Dedifferentiated amniotic fluid mesenchymal stem cell (primary cell): Measurements from ENCODE around the gene TECPR1.

ENCODE experiments used
- DNase-seq: peaks from one replicate; pipeline ENCODE4 v3.0.0-alpha.2; 2016; ENCODE audit errors: extremely low spot score

Gene TECPR1

DNA sequence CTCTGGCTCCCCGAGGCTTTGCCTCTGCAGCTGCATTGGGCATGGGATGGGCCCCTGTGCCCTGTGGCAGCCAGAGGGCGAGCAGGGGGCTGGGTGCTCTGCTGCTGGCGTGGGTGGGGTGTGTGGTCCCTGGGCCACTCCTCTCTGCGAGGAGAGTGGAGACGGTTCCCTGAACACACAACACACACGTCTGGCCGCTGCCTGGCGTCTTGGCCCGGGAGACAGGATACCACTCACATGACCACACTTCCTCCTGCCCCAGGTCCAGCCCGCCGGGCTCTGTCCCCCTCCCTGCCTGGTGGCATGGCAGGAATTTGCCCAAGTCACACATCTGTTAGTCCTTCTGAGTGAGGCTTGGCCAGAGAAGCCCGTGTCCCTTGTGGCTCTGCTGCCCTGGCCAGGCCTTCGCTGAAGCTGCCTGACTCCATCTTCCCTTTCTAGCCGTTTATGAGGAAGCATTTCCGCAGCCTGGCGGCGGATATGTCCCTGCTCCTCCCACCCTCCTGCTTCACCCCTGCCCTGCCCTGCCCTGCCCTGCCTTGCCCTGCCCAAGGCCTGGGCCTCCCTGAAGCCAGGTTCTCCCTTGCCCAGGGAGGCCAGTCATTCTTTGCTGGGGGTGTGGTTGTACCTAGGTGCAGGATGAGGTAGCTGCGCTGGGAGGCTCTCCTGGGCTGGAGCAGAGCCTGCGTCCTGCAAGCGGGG, 32.5 kb upstream of the TECPR1 start:
- DNase-seq = peak; percentile 58

DNA sequence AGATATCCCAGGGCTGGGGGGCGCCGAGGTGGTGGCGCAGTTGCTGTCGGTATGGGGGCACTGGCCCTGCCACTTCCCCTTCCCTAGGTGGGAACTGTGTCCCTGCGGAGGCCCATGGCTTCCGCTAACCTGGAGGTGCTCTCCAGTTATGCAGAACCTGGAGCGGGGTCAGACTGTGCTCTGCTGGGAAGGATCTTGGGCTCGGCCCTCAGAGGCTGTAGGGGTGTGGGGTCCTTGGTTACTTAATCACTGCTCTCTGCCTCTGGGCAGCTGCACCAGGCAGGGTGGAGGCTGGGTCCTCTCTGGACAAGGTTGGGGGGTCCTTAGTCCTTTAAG, 31.8 kb upstream of the TECPR1 start:
- no peak for DNase-seq

DNA sequence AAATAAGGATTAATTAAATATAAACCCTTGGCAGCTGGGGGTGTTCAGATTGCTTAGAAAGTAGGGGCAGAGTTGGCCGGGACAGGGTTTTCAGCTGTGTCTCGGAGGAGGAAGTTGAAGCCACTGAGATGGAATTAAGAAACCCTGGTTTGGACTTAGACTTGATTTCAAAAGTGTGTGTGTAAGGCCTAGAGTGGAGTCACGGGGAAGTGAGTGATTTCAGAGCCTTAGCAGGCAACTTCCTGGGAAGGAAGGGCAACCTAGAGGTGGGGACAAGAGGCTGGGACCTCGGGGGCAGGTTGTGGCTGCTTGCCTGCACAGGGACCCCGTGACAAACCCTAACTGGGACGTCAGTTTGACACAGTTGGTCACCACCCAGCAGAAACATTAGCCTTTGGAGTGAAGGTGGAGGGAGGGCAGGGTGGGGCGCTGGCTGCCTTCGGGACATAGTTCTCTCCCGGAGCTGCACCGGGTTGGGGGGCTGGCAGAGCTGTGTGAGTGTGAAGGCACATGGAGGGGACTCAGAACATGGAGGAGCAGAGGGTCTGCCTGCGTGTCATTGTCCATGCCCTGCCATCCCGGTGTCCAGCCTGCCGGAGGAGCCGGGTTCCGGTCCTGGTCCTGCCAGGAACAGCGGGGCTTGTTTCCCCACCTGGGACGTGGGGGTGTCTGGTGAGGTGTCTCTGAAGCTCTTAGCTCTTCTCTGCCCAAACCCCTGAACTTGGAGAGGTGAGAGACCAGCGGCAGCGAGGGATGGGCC, 31.3 kb upstream of the TECPR1 start:
- DNase-seq = no peak

DNA sequence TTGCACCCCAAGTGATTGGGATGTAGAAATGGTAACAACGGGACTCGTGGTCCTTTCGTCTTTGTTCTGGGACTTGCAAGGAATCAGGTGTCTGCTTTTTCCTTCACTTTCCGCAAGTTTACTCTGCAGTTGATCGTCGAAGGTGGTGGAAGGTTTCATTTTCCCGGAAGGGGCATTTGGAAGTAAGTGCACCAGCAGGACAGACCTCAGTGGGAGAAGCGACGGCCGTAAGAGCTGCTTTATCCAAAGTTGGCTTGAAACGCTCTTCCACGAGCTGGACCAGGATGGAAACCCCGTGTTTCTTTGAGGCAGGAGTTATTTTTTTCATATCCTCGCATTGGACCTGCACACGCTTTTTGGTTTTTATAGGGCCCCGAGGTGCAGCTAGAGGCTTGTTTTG, 30.7 kb upstream of the TECPR1 start:
- no peak for DNase-seq

DNA sequence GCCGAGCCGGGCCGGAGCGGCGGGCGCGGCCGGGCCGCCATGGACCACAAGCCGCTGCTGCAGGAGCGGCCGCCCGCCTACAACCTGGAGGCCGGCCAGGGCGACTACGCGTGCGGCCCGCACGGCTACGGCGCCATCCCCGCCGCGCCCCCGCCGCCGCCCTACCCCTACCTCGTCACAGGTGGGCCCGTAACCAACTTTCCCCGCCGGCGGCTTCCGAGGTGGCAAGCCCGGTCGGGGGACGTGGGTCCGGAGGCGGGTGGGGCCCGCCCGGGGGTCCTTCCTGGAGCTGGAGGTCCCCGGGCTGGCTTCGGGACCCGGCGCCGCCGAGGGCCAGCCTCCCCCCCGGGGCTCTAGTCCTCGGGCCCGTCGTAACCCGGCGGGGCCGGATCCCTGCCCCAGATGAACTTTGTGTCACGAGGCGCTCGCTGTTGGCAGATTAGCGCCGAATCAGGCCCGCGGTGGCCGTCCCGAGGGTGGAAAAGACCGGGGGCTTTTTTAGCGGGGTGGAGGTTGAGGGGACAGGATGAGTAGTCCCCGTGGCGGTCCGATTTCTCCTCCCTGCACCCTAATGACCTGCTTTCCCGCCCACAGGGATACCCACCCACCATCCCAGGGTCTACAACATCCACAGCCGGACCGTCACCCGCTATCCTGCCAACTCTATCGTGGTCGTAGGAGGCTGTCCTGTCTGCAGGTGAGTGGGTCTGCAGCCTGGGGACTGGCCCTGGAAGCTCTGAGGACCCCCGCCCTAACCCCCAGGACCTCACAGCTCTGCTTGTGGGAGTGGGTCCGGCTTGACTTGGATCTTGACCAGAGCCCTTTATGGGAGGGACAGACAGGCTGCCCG, 29.9 kb upstream of the TECPR1 start:
- no peak for DNase-seq

DNA sequence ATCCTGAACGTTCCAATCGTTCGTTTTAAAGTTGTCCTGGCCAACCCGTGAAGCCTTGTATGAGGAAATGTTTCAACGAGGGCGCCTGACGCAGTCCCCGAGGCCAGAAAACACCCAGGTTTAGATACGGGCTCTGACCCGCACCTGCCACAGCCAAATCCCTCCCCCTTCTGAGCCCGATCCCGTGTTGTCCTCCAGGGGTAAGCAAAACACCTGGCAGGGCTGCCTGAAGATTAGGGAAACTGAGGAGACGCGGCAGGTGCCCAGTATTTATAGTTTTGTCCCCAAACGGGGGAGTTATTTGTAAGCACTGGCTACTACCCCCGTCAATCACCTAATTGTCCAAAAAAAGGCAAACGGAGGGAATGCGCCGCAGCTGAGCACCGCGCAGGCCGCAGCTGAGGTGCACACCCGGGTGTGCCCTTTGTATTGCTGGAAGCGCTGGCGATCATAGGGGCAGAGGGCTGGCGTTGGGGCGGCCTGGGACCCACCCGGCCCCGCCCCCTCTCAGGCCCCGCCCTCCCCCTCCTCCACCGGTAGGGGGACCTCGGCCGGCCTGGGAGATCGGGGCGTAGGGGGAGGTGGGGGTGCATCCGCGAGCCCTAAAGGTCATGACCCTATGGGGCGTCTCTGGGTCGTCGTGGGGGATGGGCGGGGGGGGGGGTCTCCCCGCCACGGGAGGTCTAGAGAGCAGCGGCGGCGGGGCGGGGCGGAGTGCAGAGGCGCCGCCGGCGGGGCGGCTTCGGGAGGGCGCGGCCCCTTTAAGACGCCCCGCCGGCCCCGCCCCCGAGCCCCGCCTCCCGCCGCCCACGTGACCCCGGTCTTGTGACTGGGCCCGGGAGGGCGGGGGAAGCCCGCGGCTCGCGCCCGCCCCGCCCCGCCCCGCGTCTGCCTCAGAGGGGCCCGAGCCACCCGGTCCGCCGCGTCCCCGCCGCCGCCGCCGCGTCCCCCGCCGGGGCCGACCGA, 29.0 kb upstream of the TECPR1 start, which contains the start of gene BRI3:
Gene BRI3 (plus strand): TSS at position 896 of the 966 bp plus-strand sequence. CDS start 110 bp downstream, outside the sequence.
- peak; percentile 77 for DNase-seq

DNA sequence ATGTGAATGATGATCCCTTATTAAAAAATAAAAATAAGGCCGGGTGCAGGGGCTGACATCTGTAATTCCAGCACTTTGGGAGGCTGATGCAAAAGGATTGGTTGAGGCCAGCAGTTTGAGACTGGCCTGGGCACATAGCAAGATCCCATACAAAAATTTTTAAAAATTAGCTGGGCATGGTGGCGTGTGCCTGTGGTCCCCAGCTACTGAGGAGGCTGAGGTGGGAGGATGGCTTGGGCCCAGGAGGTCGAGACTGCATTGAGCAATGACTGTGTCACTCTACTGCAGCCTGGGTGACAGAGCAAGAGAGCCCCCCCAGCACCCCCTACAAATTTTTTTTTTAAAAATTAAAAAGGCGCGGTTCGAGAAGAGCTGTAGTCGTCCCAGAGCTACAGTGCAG, 28.3 kb upstream of the TECPR1 start:
- no peak for DNase-seq

DNA sequence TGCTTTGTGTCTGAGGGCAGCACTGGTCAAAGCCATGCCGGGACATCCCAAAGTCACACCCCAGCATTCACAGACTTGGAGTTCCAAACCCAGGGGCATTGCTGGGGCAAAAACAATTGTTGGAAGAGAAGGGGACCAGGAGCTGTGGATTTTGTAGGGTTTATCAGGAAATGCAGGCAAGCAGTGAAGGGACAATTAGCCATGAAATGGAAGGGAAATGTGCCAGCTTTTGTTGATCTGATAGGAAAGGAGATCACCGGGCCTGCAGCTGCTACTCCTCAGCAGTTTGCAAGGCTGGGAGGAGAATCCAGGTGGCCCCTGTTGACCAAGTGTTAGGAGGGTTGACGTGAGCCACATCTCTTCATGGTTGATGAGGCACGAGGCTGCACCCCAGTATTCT, 26.9 kb upstream of the TECPR1 start:
- DNase-seq = no peak

DNA sequence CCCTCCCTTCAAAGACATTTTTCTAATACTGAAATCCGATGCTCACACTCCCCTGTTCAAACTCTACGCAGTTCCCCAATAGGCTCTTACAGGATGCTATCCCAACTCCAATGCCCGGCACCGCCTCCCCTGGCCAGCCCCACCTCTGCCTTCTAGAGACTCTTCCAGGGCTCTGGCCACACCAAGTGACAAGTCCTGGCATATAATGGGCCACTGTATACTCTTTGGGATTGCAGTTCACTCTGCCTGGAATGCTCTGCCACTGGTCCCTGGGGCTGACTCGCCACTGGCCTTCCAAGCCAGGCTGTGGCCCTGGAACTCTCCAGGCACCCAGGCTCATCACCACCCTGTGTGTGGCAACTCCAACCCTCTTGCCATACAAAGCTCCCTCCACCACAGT, 26.4 kb upstream of the TECPR1 start:
- DNase-seq = no peak

DNA sequence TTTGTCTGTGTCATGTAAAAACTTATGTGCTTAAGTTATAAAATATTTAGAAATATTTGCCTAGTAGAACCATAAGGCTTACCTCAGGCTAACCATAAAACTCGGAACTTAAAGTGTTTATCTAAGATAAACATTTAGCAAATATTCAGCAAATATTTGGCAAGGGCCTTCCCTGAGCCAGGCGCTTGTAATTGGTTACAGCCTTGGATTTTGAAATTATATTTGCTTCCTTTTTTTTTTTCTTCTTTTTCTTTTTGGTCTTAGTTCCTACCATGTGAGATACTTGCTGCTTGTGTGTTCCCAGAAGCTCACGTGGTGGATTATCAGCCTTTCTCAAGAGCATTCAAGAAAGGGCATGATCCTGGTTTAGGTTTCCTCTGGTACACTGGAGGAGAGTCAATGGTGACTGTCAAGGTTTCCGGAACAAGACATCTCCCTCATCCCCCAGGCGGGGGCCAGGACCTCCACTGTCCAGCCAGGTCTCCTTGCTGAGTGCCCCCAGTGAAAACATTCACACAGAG, 24.3 kb upstream of the TECPR1 start:
- peak; percentile 48 for DNase-seq

DNA sequence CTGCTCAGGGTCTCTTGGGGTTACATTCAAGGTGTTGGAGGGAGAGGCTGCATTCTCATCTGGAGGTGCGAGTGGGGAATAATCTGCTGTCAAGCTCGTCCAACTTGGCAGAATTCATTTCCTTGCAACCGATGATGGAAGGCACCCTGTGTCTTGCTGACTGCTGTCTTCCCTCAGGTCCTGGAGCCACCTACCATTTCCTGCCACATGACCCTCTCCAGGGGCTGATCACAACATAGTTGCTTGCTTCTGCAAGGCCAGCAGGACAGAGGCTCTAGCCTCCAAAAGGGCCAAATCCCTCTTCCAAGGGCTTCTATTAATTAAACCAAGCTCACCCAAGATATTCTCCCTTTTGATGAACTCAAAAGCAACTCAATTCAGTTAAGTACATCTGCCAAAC, 15.3 kb upstream of the TECPR1 start:
- no peak for DNase-seq

DNA sequence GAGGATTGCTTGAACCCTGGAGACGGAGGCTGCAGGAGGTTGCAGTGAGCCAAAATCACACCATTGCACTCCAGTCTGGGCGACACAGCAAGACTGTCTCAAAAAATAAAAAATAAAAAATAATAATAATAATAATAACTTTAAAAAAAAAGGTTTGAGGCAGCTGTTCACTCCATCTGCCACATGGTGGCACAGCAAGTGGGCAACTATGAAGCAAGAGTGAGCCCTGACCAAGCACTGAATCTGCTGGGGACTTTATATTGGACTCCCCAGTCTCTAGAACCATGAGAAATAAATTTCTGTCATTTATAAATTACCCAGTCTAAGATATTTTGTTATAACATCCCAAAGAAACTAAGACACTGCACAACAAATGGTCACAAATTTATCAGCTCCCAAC, 14.8 kb upstream of the TECPR1 start:
- peak; percentile 29 for DNase-seq

DNA sequence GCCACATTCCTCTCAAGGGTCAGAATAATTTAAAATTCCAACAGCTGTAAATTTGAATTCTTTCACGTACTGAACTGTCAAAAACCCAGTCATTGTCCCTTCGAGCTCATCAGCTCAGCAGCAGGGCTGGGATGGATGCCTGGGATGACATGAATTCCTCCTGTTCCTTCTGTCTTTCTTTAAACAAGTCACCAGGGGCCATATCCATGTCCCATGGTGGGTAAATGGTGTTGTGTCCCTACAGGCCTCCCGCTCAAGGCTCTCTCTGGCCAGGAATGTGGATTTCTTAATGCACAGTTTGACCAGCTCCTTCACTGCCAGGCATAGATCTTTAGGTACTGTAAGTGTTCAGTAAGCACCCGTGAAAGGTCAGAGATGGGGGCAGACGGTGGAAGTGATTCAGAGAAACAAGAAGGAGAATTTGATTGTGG, 13.8 kb upstream of the TECPR1 start:
- no peak for DNase-seq

DNA sequence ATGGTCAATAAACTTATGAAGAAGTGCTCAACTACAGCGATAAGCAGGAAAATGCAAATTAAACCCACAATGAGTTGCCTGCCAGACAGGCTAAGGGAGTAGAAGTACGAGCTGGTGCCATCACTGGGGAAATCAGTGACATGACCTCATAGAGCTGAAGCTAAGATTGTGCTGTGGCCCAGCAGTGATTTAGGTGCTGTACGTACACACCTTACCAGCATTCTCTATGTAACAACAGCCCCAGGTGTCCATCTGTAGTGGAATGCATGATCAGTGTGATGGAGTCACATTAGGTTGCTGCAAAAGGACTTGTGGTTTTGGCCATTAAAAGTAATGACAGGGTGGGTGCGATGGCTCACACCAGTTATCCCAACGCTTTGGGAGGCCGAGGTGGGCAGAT, 5.7 kb upstream of the TECPR1 start:
- no peak for DNase-seq

DNA sequence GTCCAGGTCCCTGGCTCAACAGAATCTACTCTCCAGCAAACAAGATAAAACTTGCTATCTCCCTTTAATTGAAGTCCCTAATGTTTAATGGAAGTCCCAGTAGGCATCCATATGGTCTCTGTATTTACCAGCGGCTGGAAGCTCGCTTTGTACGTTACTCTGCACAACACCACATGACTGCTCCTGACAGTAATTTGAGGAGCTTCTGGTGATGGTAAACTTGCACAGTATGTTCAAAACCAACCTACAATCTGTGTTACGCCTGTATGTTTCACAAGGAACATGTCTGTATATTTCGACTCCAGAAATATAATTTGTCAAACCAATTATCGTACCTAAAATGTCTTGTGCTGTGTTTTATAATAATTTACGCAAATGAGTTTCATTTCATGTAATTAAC, 4.4 kb upstream of the TECPR1 start:
- no peak for DNase-seq

DNA sequence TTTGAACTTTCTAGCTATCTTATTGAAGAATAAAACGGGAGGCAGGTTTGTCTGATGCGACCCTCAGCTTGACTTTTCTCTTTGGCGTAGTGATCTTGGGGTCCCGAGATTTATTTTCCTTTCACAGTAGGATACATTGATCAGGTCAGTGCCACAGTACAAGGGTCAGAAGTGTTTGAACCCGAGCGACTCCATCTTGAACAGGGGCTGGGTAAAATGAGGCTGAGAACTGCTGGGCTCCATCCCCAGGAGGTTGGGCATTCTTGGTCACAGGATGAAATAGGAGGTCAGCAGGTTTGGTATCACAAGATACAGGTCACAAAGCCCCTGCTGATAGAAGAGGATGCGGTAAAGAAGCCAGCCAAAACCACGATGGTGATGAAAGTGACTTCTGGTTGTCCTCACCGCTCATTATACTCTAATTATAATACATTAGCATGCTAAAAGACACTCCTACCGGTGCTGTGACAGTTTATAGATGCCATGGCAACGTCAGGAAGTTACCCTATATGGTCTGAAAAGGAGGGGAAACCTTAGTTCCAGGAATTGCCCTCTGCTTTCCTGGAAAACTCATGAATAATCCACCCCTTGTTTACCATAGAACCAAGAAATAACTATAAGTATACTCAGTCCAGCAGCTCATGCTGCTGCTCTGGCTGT, 3.0 kb upstream of the TECPR1 start:
- DNase-seq = no peak

DNA sequence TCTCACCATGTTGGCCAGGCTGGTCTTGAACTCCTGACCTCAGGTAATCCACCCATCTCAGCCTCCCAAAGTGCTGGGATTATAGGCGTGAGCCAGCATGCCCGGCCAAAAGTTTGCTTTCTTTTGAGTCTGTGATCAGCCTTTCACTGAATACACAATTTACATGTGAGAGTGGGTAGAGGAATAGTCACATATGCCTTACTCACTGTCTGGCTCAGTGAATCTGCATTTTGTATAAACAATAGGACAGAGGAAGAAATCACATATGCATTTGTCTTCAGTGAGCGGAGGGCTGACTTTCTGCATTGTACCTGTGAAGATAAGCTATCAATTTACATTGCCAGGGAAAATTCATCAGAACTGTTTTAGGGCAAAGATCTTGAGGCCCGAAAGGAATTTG, 2.5 kb upstream of the TECPR1 start:
- no peak for DNase-seq

DNA sequence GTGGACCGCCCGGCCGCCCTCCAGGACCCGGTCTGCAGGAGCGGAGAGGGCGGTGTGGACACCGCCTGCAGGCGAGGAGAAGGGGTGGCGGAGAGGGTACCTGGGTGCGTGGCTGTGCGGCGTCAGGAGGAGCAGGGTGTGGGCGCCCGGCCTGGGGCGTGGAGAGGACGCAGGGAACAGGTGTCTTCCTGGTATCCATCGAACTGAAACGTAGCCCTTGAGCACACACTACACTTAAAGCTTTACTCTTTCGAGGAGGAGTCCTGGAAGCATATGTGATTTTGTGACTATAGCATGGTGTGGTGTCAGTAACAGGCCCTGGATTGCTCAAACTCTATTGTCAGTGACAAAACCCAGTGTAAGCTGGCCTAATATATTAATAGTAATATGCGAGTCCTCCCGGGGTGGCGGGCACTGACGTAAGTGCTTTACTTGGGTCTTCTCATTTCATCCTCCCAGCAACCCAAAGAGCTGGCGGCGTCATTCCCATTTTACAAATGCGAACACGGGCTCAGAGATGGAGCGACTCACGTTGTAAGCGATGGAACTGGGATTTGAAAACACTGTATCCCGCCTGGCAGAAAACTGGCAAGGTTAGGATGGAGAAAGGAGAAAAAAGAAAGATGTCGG, 508 bp upstream of the TECPR1 start:
- no peak for DNase-seq

DNA sequence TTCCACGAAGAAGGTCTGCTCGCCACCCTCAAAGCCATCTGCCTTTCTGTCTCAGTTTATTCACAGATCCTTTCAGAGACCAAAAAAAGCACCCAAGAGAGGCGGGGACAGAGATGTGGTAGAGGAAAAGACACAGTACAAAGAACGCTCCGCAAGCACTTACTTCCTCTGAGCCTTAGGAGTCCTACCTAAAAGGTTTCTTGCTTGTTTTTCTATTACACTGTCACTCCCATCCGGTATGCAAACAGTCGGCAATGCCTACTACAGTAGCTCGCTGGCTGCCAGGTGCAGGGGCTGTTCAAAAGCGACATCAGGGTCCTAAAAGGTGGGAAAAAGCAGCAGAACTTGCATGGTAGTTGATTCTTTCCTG, 816 bp downstream of the TECPR1 start:
- DNase-seq = no peak

DNA sequence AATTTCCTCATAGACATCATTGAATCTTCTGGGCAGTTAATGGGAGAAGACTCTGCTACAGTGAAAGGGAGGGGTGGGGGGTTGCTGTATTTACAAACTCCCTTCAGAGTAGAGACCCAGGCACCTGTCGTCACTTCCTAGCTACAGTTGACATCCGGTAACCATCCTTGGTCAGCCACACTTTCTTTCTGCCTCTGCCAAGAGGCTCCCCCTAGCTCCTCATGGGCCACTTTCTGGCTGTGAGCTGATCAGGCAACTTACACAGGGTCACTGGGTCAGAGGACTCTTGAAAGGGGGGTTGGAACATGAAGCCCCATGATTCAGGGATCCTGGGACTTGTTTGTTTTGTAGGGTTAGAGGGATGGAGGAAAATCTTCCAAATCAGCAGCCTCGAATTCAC, 1.2 kb downstream of the TECPR1 start:
- DNase-seq = no peak
